HG03103 (cell line): Measurements from ENCODE around the gene RETREG2.

ENCODE experiments used
- ATAC-seq: cut with Tn5 transposase; IDR thresholded peaks from one replicate; pipeline ENCODE4 v1.9.1; 2021; ENCODE audit warnings: low read depth; ENCODE audit not compliant: unreplicated experiment

RETREG2 gene

GRCh38 chr2:219213026-219213415 is 34.9 kb downstream of the RETREG2 start:
- no peak for ATAC-seq

- no peak for ATAC-seq
These were observed 35.5 kb downstream of the RETREG2 start for GRCh38 chr2:219213486-219214071.

- no peak for ATAC-seq
These were observed 36.1 kb downstream of the RETREG2 start for GRCh38 chr2:219214141-219214540.

DNA sequence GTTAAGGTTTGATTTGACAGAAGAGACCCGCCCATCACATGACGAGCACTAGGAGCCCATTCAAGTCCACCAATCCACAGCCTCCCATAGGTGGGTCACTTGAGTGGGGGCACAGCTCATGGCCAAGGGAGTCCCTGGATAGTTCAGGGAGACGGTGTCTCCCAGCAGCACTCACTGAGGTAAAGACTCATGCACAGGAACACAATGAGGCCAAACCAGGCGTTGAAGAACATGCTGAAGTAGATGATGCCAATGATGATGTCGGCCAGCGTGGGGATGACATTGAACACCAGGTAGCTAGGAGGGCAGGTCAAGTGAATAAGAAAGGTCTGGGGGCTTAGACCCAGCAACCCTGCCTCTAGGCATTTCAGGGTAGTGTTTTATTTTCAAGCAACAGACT is 36.7 kb downstream of the RETREG2 start:
- no peak for ATAC-seq

- no peak for ATAC-seq
These were observed 37.9 kb downstream of the RETREG2 start for GRCh38 chr2:219215871-219216534.

- no peak for ATAC-seq
These were observed 38.5 kb downstream of the RETREG2 start for GRCh38 chr2:219216535-219216915.

- peak; percentile 26 for ATAC-seq
These were observed 40.2 kb downstream of the RETREG2 start for GRCh38 chr2:219218217-219218731.

- ATAC-seq, result peak; percentile 79
These were observed 40.9 kb downstream of the RETREG2 start, which contains the start of gene ABCB6 for GRCh38 chr2:219218732-219219701. ABCB6 (minus strand) TSS chr2:219218958; CDS start chr2:219218673, 285 bp downstream.

GRCh38 chr2:219219784-219220532 is 41.9 kb downstream of the RETREG2 start:
- no peak for ATAC-seq

DNA sequence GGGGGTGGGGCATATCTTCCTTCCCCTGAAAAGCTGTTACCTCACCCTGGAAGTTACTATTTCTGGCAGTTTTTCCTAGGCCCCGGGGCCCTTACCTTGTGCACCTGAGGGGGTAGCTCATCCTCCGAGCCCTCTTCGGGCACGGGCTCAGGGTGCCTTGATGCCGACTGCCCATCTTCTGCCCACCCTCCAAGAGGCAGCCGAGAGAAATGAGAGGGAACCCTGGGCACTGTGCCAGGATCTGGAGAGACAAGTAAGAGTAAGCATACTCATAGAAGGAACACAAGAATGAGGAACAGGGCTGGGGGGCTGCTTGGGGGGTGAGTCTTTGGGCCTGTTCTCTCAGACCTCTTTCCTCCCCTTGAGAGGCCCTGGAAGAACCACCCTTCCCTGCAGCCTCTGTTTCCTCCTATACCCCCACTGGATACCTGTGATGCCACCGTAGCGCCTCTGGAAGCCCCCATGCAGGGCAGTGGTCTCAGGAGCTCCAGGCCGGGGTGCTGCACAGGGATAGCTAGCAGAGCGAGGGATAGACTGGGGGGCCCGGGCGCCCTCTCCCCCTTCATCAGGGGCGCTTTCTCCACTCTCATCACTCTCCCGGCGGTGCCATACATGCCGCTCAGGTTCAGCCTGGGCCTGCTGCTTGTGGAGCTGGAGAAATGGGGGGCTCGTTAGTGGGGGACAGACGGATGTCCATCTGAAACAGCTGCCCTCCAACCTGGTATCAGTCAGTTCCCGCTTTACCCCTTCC is 42.8 kb downstream of the RETREG2 start:
- ATAC-seq, result no peak

GRCh38 chr2:219221957-219222518 is 44.0 kb downstream of the RETREG2 start:
- ATAC-seq, result no peak

DNA sequence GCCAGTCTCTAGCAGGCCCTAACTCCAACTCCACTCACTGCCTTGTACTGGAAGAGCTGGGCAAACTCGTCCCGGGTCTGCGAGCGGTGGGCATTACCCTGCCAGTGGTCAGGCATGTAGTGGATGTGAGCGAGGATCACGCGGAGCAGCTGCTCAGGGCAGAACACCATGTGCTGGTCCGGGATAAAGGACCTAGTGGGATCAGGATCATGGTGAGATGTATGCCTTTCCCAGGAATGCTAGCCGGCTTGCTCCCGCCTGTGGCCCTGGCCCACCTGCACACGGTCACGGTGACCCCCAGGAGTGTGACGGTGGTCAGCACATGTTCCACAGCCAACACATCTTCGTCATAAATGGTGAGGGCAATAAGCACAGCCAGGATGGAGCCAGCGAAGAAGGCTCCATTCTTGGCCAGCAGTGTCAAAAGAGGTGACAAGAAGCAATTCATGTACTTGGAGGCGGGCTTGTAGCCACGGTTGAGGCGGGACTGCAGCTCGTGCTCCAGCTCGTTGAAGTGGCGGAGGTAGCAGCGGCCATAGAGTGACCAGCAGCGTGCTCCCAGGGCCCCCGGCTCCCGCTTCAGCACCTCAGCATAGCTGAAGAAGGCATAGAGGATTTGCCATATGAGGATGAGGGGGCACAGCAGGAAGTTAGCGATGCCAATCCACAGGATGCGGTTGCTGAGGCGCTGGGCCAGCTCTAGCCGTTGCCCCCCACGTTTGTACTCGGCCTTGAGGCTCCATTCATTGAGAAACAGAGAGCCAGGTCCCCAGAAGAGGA is 45.9 kb downstream of the RETREG2 start:
- ATAC-seq, result no peak

GRCh38 chr2:219225350-219225749 is 47.3 kb downstream of the RETREG2 start:
- no peak for ATAC-seq

GRCh38 chr2:219228041-219228910 is 50.2 kb downstream of the RETREG2 start:
- ATAC-seq, result no peak

DNA sequence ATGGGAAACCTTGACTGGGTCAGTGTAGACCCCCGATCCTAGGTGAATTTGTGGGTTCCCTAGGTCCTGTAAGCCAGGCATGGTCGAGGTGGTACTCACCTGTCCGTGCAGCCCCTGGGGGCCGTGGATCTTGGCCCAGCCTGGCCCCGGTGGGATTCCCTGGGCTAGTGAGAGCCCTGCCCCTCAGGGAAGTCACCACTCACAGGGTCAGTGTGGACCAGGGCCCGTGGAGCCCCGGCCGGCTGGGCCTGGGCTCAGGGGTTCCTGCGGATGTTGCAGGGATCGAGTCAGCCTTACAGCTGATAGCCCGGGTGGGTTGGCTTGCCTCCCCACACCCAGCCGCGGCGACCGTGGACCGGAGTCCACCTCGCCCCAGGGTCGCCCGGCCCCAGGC is 50.8 kb downstream of the RETREG2 start:
- peak; percentile 10 for ATAC-seq

DNA sequence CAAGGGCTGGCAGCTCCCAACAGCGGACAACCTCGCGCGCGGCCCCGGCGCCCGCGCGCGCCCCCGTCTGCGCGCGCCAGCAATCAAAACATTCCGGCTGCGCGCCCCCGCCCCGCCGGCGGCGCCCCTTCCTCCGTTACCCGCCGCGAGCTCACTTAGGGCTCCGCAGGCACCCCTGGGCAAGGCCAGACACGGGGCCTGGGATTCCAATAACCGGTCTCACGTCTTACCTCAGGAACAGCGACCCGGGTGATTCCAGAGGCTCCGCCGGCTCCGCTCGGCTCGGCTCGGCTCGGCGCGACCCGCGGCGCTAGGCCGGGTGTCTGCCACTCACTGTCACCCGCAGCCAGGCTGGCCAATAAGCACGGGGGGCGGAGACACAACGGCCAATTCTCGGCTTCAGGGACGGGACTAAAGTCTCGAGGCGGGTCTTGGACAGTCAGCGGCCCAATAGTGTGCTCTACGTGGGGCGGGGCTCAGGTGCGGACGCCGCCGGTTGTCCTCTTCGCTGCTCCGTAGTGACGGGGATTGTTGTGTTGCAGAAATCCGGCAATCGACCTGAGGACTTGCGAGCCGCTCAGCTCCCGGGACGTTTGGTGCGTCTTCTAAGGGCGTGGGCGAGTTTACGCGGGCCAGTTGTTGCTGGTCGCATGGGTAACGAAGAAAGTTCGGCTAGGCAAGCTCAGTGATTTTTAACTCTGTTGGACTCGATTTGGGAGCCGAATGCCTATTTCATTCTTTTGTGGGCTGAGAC is 51.4 kb downstream of the RETREG2 start, which contains the start of the genes ANKZF1 and ATG9A:
Gene ANKZF1, plus strand, starts transcription at position 502 of the 754 bp plus-strand sequence. CDS start 452 bp downstream, outside the sequence.
Gene ATG9A, minus strand, starts transcription at position 332 of the 754 bp plus-strand sequence. CDS start 1,612 bp downstream, outside the sequence.
- peak; percentile 95 for ATAC-seq
